ENCODE results near the gene RNASE7.
"Not testable (repeated sequence)": the region's sequence is repeated elsewhere in the genome, so short reads cannot be mapped to it uniquely, and the experiment has no call there.

The RNASE7 gene

GRCh38 chr14:21041676-21042433 lies at the start of gene RNASE7:
Gene RNASE7 (plus strand): TSS chr14:21042362. CDS start chr14:21042993, 631 bp downstream.
- DNase-seq: no peak

GRCh38 chr14:20996521-20996920 lies 45.6 kb upstream of the RNASE7 start:
- no peak for DNase-seq

GRCh38 chr14:20997115-20997514 lies 45.0 kb upstream of the RNASE7 start:
- DNase-seq: no peak

- no peak for DNase-seq
Measured at GRCh38 chr14:20997564-20997963, 44.6 kb upstream of the RNASE7 start.

- DNase-seq: no peak
Measured at GRCh38 chr14:20998139-20998538, 44.0 kb upstream of the RNASE7 start.

GRCh38 chr14:20998674-20999366 lies 43.3 kb upstream of the RNASE7 start, which contains the start of gene SLC39A2:
Gene SLC39A2 (plus strand): TSS chr14:20999293. CDS start chr14:20999447, 154 bp downstream.
- no peak for DNase-seq

GRCh38 chr14:20999591-20999990 lies 42.6 kb upstream of the RNASE7 start:
- DNase-seq: no peak

- no peak for DNase-seq
Measured at GRCh38 chr14:21001218-21001617, 40.9 kb upstream of the RNASE7 start.

GRCh38 chr14:21003788-21004346 lies 38.3 kb upstream of the RNASE7 start:
- no peak for DNase-seq

- not testable (repeated sequence) for DNase-seq
Measured at GRCh38 chr14:21009721-21010120, 32.4 kb upstream of the RNASE7 start.

- DNase-seq: no peak
Measured at GRCh38 chr14:21011136-21011535, 31.0 kb upstream of the RNASE7 start.

- peak; percentile 88 to 89 for DNase-seq
Measured at GRCh38 chr14:21014761-21015190, 27.4 kb upstream of the RNASE7 start.

- no peak for DNase-seq
Measured at GRCh38 chr14:21015312-21015711, 26.9 kb upstream of the RNASE7 start.

GRCh38 chr14:21016413-21017190 lies 25.6 kb upstream of the RNASE7 start:
- DNase-seq: no peak

- no peak for DNase-seq
Measured at GRCh38 chr14:21017528-21018245, 24.5 kb upstream of the RNASE7 start.

- DNase-seq: no peak
Measured at GRCh38 chr14:21018286-21018685, 23.9 kb upstream of the RNASE7 start.

GRCh38 chr14:21018781-21019180 lies 23.4 kb upstream of the RNASE7 start:
- no peak for DNase-seq

- DNase-seq: no peak
Measured at GRCh38 chr14:21019366-21019765, 22.8 kb upstream of the RNASE7 start.

GRCh38 chr14:21020977-21021545 lies 21.1 kb upstream of the RNASE7 start:
- no peak for DNase-seq

- no peak for DNase-seq
Measured at GRCh38 chr14:21022686-21023085, 19.5 kb upstream of the RNASE7 start.

- peak in 1 of 2 donors; percentile 14 for DNase-seq
Measured at GRCh38 chr14:21023174-21023573, 19.0 kb upstream of the RNASE7 start.
